Stimulated activated CD8-positive, alpha-beta memory T cell treated with anti-CD3 and anti-CD28 coated beads, Interleukin-12 subunit alpha, Interleukin-12 subunit beta, amount 100 ng/mL, for 24 hours (primary cell): ENCODE data around the gene PCDHA1.
"Not testable (repeated sequence)": the region's sequence is repeated elsewhere in the genome, so short reads cannot be mapped to it uniquely, and the experiment has no call there.

Experiments
- DNase-seq: peaks from one replicate; pipeline ENCODE4 v3.0.0-alpha.2; 2020; ENCODE audit errors: extremely low read depth

PCDHA1 gene

GRCh38 chr5:140849831-140850634, 64.1 kb downstream of the PCDHA1 start:
- DNase-seq, result not testable (repeated sequence)

- no peak for DNase-seq
Observed at GRCh38 chr5:140855772-140856674, 70.1 kb downstream of the PCDHA1 start, which contains the start of gene PCDHA10. PCDHA10 (plus strand) TSS chr5:140855897; CDS start chr5:140856049, 152 bp downstream.

- no peak for DNase-seq
Observed at GRCh38 chr5:140857177-140857986, 71.4 kb downstream of the PCDHA1 start.

- no peak for DNase-seq
Observed at GRCh38 chr5:140857987-140858240, 72.0 kb downstream of the PCDHA1 start.

- no peak for DNase-seq
Observed at GRCh38 chr5:140862441-140863295, 76.7 kb downstream of the PCDHA1 start.

- no peak for DNase-seq
Observed at GRCh38 chr5:140868721-140869554, 83.0 kb downstream of the PCDHA1 start, which contains the start of gene PCDHA11. PCDHA11 (plus strand) TSS chr5:140868957; CDS start chr5:140869104, 147 bp downstream.

GRCh38 chr5:140869555-140869886, 83.6 kb downstream of the PCDHA1 start:
- DNase-seq, result no peak

- DNase-seq, result no peak
Observed at GRCh38 chr5:140870221-140871201, 84.6 kb downstream of the PCDHA1 start.

GRCh38 chr5:140875085-140876065, 89.4 kb downstream of the PCDHA1 start, which contains the start of gene PCDHA12:
PCDHA12 (plus strand) TSS chr5:140875308; CDS start chr5:140875473, 165 bp downstream.
- DNase-seq, result no peak

GRCh38 chr5:140876541-140877261, 90.8 kb downstream of the PCDHA1 start:
- DNase-seq, result not testable (repeated sequence)

- DNase-seq, result no peak
Observed at GRCh38 chr5:140877262-140877581, 91.3 kb downstream of the PCDHA1 start.

- no peak for DNase-seq
Observed at GRCh38 chr5:140881889-140882590, 96.1 kb downstream of the PCDHA1 start, which contains the start of gene PCDHA13. PCDHA13 (plus strand) TSS chr5:140882124; CDS start chr5:140882269, 145 bp downstream.

GRCh38 chr5:140882591-140882899, 96.6 kb downstream of the PCDHA1 start:
- no peak for DNase-seq

GRCh38 chr5:140883373-140883772, 97.4 kb downstream of the PCDHA1 start:
- DNase-seq, result no peak

- DNase-seq, result no peak
Observed at GRCh38 chr5:140883927-140884697, 98.2 kb downstream of the PCDHA1 start.

GRCh38 chr5:140916325-140916724, 130.4 kb downstream of the PCDHA1 start:
- DNase-seq, result no peak
